Fibroblast of skin of abdomen (primary cell): ENCODE data around the gene SLC25A4.
A peak's percentile ranks its signal among the peaks of the same experiment; 100 is the strongest.

ENCODE experiments used
- DNase-seq: peaks from one replicate; pipeline ENCODE4 v3.0.0-alpha.2; 2013

SLC25A4 gene

GRCh38 chr4:185120631-185120946 lies 22.5 kb upstream of the SLC25A4 start:
- no peak for DNase-seq

- DNase-seq: no peak
Observed at GRCh38 chr4:185122681-185123345, 20.3 kb upstream of the SLC25A4 start.

- DNase-seq: no peak
Observed at GRCh38 chr4:185124006-185124405, 19.1 kb upstream of the SLC25A4 start.

- no peak for DNase-seq
Observed at GRCh38 chr4:185127021-185127925, 15.8 kb upstream of the SLC25A4 start.

DNA sequence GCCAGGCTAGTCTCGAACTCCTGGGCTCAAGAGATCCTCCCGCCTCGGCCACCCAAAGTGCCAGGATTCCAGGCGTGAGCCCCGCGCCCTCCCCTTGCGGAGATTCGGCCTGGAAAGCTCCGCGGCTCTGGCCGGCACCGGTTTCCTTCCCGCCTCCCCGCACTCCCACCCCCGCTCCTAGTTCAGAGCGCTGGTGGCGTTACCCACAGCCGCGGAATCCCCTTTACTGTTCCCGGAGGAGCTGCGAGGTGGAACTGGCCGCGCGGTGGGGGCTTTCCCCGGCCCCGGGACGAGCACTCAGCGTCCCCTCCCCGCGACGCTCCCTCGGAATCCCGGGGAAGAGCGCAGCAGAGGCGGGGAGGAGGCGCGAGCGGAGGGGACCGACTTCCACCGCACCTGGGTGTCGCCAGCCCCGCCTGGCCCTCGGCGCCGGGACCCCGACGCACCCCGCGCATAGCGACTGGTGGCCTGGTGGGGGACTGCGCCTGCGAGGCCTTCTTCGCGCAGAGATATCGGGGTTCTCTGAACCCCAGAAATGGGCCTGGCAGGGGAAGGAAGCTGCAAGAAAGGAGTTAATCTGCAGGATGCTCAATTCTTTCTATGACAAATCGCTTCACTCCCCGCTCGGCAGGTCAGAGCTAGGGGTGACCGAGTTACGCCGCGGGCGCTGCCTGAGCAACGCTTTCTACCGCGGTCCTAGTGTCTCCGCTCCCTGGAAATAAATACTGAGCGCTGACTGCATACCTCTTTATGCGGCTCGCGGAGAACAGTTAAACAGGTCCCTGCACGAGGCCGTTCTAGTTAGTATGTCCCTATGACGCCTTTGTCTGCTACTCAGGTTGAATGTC lies 14.6 kb upstream of the SLC25A4 start:
- DNase-seq: no peak

GRCh38 chr4:185134307-185134869 lies 8.7 kb upstream of the SLC25A4 start:
- peak; percentile 42 for DNase-seq

GRCh38 chr4:185137233-185137925 lies 5.7 kb upstream of the SLC25A4 start:
- DNase-seq: no peak

GRCh38 chr4:185138161-185138560 lies 4.9 kb upstream of the SLC25A4 start:
- DNase-seq: no peak

DNA sequence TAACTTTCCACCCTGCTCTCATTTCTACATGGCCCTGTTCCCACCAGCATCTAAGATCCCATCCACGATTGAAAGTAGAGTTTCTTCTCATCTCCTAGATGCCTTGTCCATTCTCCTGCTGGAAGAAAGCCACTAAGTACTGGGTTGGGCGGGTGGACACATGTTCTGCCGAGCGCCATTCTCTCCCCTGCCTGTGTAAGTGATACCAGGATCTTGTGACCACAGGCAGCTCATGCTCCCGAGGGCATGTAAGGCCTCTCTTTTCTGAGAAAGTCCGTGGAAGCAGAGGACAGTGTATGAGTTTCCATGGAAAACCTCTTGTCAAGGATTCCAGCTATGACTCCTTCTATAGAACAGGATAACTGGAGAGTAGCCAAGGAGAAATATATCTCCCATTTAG lies 3.3 kb upstream of the SLC25A4 start:
- DNase-seq: no peak

GRCh38 chr4:185141777-185142176 lies 1.3 kb upstream of the SLC25A4 start:
- DNase-seq: no peak

- DNase-seq: no peak
Observed at GRCh38 chr4:185142564-185142911, 528 bp upstream of the SLC25A4 start.

- DNase-seq: no peak
Observed at GRCh38 chr4:185143601-185143969, 519 bp downstream of the SLC25A4 start.

DNA sequence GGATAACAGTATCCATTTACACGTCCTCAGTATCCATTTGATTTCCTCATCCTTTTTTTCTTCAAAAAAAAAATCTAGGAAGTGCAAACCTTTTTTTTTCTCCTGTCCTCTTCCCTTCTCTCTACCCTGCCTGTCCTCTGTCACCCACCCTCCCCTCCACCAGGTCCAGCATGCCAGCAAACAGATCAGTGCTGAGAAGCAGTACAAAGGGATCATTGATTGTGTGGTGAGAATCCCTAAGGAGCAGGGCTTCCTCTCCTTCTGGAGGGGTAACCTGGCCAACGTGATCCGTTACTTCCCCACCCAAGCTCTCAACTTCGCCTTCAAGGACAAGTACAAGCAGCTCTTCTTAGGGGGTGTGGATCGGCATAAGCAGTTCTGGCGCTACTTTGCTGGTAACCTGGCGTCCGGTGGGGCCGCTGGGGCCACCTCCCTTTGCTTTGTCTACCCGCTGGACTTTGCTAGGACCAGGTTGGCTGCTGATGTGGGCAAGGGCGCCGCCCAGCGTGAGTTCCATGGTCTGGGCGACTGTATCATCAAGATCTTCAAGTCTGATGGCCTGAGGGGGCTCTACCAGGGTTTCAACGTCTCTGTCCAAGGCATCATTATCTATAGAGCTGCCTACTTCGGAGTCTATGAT lies 1.7 kb downstream of the SLC25A4 start:
- no peak for DNase-seq

DNA sequence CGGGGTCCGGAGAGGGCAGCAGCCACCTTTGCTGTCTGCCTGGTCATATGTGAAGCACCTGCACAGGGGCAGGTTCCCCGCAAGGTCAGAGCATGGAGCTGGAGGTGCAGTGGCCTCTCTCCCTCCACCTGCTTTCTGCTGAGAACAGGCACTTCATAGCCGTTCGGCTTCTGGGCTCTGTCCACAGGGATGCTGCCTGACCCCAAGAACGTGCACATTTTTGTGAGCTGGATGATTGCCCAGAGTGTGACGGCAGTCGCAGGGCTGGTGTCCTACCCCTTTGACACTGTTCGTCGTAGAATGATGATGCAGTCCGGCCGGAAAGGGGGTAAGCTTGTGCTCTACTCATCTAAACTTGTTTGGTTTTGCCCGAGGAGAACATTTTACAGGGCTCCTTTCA lies 2.5 kb downstream of the SLC25A4 start:
- no peak for DNase-seq

DNA sequence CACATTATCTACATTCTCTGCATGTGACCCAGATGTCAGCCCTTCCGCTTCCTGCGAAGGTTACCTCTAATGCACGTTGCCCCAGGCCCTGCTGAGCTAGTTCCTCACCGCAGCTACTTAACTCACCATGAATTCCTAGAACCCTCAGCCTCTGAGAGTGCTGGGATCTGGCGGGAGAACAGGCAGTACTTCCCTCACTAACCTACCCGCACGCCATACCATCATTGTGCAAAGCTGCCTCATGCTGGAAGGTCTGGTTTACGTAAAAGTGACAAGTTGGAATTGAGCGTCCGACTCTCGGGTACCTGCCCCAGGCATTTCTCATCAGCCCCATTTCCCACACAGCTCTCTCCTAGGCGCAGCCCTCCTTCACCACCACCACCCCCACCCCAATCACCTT lies 6.3 kb downstream of the SLC25A4 start:
- DNase-seq: no peak

GRCh38 chr4:185151296-185151695 lies 8.2 kb downstream of the SLC25A4 start:
- peak; percentile 58 for DNase-seq

DNA sequence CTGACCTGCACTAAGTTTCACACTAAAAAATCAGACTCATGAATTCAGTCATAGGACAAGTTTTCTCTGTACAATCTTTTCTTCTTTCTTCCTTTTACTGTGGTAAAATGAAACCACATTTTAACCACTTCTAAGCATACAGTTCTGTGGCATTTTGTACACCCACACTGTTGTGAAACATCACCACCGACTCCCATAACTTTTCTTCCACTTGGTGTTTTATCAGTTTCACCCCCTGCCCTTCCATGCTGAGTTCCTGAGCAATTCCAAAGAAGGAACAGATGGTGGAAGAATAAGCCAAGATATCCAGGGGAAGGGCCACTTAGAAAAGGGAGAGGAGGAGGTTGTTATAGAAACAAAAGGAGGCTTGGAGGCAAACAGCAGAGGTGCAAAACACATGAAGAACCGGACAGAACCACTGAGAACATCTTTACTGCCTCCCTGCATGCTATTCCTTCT lies 22.6 kb downstream of the SLC25A4 start:
- DNase-seq: peak; percentile 75

DNA sequence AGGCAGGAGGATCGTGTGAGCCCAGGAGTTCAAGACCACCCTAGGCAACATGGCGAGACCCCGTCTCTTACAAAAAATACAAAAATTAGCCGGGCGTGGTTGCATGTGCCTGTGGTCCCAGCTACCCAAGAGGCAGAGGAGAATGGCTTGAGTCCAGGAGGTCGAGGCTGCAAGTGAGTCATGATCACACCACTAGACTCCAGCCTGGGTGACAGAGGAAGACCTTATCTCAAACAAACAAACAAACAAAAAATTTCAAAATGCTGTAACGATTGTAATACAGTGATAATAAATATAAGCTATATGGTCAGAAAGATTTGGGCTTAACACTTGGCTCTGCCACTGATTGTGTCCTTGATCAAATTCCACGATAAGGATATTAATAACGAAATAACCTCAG lies 24.2 kb downstream of the SLC25A4 start:
- DNase-seq: no peak

DNA sequence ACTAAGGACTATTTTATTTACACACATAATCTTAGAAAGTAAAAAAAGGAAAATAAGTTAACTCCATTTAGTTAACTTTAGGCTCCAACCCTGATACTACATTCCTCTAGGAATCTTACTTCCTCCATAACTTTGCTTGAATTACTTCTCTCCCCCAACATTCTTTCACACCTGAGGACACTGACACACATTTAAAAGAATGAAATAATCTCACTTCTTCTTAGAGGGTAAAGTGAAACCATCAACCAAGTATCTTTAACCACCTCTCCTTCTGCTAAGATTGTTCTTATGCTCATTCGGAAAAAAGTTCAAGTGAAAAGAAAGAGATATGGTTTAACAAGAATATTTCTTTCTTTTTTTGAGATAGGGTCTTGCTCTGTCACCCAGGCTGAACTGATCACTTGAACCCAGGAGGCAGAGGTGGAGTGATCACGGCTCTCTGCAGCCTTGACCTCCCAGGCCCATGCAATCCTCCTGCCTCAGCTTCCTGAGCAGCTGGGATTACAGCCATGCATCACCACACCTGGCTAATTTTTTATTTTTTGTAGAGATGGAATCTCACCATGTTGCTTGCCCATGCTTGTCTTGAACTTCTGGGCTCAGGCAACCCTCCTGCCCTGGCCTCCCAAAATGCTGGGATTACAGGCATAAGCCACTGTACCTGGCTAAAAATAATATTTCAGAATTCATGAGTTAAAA lies 28.5 kb downstream of the SLC25A4 start:
- DNase-seq: no peak

DNA sequence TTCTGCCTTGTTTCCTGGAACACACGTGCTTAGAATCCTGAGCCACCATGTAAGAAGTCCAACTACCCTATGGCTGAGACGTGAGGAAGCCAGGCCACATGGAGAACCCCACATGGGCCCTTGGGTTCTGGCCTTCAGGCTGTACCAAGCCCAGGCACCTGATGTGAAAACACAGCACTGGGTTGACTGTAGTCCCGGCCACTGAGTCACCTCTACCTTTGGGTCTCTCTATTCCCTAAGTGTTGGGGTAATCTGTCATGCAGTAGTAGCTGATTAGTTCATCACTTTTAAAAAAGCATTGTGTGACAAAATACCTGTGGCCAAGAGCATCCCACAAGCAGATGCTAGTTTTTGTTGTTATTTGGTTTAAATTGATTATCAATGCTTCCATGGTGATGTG lies 36.4 kb downstream of the SLC25A4 start:
- DNase-seq: no peak

GRCh38 chr4:185182239-185182638 lies 39.2 kb downstream of the SLC25A4 start:
- DNase-seq: no peak
